Left lung (tissue), 10 donors: ENCODE results near the gene HACL1. TPM values are rescaled to one million over a fixed set of nuclear protein-coding genes. Genes with fewer than 3 reads are reported as not detected.
A peak's percentile ranks its signal among the peaks of the same experiment; 100 is the strongest.
"Not testable (repeated sequence)": the region's sequence is repeated elsewhere in the genome, so short reads cannot be mapped to it uniquely, and the experiment has no call there.

Experiments used
- ATAC-seq: fragments of 200-7000 bp; cut with Tn5 transposase; one replicate; pipeline ENCODE4 v1.9.1; 2020; ENCODE audit warnings: moderate library complexity
- DNase-seq, 4 donors: peaks; one replicate each; pipeline ENCODE4 v3.0.0-alpha.2; 2013 to 2020
- H3K27ac ChIP-seq, 2 donors: fragments of 200-600 bp; sonication (generic) in 1 of 2; one replicate each; pipeline versions ENCODE4 v1.5.0 to v1.8.0; 2020 to 2021
- H3K27me3 ChIP-seq, 2 donors: fragments of 200-600 bp; sonication (generic) in 1 of 2; one replicate each; pipeline versions ENCODE4 v1.5.0 to v1.8.0; 2020 to 2021
- H3K36me3 ChIP-seq, 2 donors: fragments of 200-600 bp; sonication (generic) in 1 of 2; one replicate each; pipeline versions ENCODE4 v1.5.0 to v1.8.0; 2020 to 2021
- H3K4me1 ChIP-seq, 2 donors: fragments of 200-600 bp; one replicate each; pipeline ENCODE4 v1.8.0; 2021
- H3K4me3 ChIP-seq, 2 donors: fragments of 200-600 bp; sonication (generic) in 1 of 2; one replicate each; pipeline versions ENCODE4 v1.5.0 to v1.8.0; 2020 to 2021; ENCODE audit warnings: mild to moderate bottlenecking in 1 of 2
- H3K9me3 ChIP-seq, 2 donors: fragments of 200-600 bp; sonication (generic) in 1 of 2; one replicate each; pipeline versions ENCODE4 v1.5.0 to v1.8.0; 2020 to 2021
- intact Hi-C, 2 donors: fragments of 100-400 bp; cut with DNase I; formaldehyde crosslinking; loops; one replicate each; pipeline versions ENCODE4 v1.11.2 to v1.14.2; 2022
- polyA plus RNA-seq, 6 donors: library from polyadenylated mRNA; unstranded; fragments of 120-200 nt; gene quantifications; one replicate each; pipeline ENCODE4 v1.2.1, GENCODE V29; 2013; ENCODE audit not compliant: insufficient read length in 6 of 6
- total RNA-seq, 2 donors: library from RNA; stranded (reverse); fragmentation: NEBNext Ultra II Directional; extraction: Animal tissue kit (Norgen Biotek cat#: 25700); gene quantifications; one replicate each; pipeline ENCODE4 v1.2.1, GENCODE V29; 2021
- TF ChIP-seq, protein P1 (sequence below), 2 donors: fragments of 200-600 bp; sonication (generic) in 1 of 2; IDR thresholded peaks; one replicate each; pipeline versions ENCODE4 v1.5.0 to v1.8.0; 2021; ENCODE audit warnings: antibody characterized with exemption in 2 of 2
- donor health status: DM: no; HTN: yes; CAD: no.
- donor health status: DM: no; HTN: no; CAD: no.

The HACL1 gene
- total and polyA plus RNA-seq, 8 donors: 15.5 to 24.6 (median 19.0) TPM

DNA sequence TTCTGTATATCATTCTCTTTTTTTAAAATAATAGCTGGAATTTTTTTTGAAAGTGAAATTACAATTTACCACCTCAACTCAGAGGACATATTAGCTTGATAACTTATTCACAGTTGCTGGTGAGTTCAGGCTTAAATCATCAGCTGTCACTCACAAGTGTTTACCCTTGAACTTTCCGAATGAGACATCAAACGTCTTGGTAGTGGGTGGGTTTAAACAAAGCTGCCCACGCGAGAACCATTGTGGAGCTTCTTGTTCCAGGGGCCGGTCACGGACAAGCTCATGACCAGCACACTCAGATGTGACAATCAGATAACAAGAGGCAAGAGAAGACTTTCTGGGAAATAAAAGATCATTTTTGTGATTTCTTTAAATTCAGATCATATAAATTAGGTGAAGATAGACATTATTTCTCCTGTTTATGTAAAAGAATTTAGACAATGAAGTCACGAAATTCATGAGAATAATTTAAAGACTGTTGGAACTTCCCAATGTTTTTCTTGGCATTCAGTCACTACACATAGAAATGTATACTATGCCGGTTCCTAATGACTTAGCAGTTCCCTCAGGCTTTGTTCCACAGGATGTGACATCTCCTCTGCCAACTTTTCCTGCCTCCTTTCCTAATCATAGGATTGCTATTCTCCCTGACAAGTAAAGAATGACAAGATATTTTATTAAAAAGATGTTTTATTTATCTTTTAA is 29.4 kb upstream of the HACL1 start:
- TF ChIP-seq, protein P1, sequence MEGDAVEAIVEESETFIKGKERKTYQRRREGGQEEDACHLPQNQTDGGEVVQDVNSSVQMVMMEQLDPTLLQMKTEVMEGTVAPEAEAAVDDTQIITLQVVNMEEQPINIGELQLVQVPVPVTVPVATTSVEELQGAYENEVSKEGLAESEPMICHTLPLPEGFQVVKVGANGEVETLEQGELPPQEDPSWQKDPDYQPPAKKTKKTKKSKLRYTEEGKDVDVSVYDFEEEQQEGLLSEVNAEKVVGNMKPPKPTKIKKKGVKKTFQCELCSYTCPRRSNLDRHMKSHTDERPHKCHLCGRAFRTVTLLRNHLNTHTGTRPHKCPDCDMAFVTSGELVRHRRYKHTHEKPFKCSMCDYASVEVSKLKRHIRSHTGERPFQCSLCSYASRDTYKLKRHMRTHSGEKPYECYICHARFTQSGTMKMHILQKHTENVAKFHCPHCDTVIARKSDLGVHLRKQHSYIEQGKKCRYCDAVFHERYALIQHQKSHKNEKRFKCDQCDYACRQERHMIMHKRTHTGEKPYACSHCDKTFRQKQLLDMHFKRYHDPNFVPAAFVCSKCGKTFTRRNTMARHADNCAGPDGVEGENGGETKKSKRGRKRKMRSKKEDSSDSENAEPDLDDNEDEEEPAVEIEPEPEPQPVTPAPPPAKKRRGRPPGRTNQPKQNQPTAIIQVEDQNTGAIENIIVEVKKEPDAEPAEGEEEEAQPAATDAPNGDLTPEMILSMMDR (IDR thresholded peaks at IDR 0.05): no peak
- peak overlapping the region; percentile 57 to 72 for H3K27ac ChIP-seq
- H3K9me3 ChIP-seq: no peaks in the 10 kb centered on the region
- no peaks in the 10 kb centered on the region for H3K36me3 ChIP-seq
- intact Hi-C loops: loop anchor here in 1 of 2 donors (5.0 kb wide), 1 partner anchor 167 kb away; the partner anchor contains the start of gene ANKRD28
- no peaks in the 10 kb centered on the region for H3K27me3 ChIP-seq
- DNase-seq: peak in 2 of 4 donors; percentile 40 to 65
- peaks cover 6 to 28% of the 10 kb centered on the region in 2 donors for H3K4me1 ChIP-seq
- peak; percentile 22 for ATAC-seq
- peak overlapping the region in 1 of 2 donors; percentile 25 for H3K4me3 ChIP-seq

DNA sequence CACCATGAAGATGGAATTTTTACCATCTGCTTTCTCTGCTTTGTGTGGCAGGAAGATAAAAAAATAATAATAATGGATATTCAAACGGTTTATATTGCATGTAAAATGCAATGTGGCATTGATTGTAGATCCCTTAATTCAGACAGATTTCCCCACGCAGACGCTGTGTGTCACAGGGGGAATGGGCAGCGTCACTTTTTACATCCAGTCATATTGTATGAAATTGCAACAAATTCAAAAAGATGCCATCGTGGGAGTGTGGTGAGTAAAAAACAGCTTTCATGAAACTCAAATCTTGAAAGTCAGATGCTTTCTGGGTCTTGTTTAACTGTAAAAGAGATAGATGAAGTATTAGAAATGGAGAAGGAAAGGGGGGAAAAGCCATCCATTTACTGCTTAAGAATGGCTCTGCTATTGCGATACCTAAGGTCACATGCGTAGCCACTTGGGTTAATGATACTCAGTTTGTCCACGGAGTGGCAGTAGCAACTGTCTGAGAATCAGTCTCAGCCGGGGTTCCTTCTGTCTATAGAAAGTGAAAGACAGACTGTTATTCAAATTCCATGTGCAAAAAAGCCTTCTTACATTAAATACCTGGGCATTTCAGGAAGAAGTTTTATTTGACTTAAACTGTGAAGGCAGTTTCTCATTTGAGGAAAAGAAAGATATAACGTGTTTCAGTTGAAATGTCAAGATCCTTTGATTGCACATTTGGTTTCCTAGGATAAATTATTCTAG is 28.7 kb upstream of the HACL1 start:
- peak in 3 of 4 donors; percentile 48 to 82 (median 63) for DNase-seq
- no peaks in the 10 kb centered on the region for H3K36me3 ChIP-seq
- no peaks in the 10 kb centered on the region for H3K9me3 ChIP-seq
- H3K27ac ChIP-seq: peak overlapping the region; percentile 57 to 72
- TF ChIP-seq, protein P1 (IDR thresholded peaks at IDR 0.05): peak; percentile 60 to 72
- H3K4me3 ChIP-seq: peak overlapping the region in 1 of 2 donors; percentile 25
- ATAC-seq: peak; percentile 98
- H3K4me1 ChIP-seq: peaks cover 0 to 22% of the 10 kb centered on the region in 2 donors
- intact Hi-C loops: loop anchor here in 1 of 2 donors (5.0 kb wide), 1 partner anchor 167 kb away; the partner anchor contains the start of gene ANKRD28
- H3K27me3 ChIP-seq: no peaks in the 10 kb centered on the region

DNA sequence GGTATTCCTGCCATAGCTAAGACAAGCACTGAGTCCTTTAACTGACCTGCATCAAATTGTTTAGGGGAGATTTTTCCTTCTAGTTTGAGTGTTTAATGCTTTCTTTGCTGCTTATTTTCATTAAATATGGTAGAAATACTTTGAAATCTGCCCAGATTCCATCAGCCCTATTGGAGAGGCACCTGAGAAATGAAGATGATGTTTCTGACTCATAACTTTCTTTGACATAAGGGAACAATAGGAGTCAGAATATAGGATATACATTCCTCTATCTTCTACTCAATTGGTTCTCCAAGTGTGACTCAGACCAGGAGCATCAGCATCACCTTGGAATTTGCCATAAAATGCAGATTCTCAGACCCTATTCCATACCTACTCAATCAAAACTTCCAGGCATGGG is 27.6 kb upstream of the HACL1 start:
- Histone ChIP-seq H3K36me3 (no peaks in the 10 kb centered on the region), H3K27ac (no peak overlapping the region), H3K4me1 (peaks cover 0 to 22% of the 10 kb centered on the region in 2 donors), H3K4me3 (no peak overlapping the region), H3K9me3 (no peaks in the 10 kb centered on the region), H3K27me3 (no peaks in the 10 kb centered on the region)
- TF ChIP-seq, protein P1 (IDR thresholded peaks at IDR 0.05): no peak
- DNase-seq (no peak), ATAC-seq (no peak)
- intact Hi-C loops: no loop called here

DNA sequence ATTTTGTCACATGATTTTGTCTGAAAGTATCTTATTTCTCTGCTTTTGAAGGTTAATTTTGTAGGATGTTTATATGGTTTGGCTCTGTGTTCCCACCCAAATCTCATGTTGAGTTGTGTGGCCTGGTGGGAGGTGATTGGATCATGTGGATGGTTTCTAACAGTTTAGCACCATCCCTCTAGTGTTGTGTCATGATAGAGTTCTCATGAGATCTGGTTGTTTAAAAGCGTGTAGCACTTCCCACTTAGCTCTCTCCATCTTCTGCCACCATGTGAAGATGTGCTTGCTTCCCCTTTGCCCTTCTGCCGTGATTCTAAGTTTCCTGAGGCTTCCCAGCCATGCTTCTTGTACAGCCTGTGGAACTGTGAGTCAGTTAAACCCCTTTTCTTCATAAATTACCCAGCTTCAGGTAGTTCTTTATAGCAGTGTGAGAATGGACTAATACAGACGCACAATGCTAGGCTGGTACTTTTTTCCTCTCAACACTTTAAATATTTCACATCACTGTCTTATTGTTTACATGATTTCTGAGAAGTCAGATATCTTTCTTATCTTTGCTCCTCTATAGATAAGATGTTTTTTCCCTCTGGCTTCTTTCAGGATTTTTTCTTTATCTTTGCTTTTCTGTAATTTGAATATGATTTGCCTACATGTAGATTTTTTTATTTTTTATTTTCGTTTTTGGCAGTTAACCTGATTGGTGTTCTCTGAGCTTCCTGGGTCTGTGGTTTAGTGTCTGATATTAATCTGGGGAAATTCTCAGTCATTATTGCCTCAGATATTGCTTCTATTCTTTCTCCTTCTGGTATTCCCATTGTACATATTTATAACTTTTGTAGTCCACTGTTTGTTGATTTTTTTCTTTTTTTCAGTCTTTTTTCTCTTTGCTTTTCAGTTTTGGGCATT is 22.4 kb upstream of the HACL1 start:
- TF ChIP-seq, protein P1 (IDR thresholded peaks at IDR 0.05): no peak
- intact Hi-C loops: no loop called here
- no peak for ATAC-seq
- no peaks in the 10 kb centered on the region for H3K27me3 ChIP-seq
- peaks cover 0 to 29% of the 10 kb centered on the region in 2 donors for H3K9me3 ChIP-seq
- no peaks in the 10 kb centered on the region for H3K36me3 ChIP-seq
- no peaks in the 10 kb centered on the region for H3K4me1 ChIP-seq
- no peak overlapping the region for H3K27ac ChIP-seq
- H3K4me3 ChIP-seq: no peak overlapping the region
- no peak for DNase-seq

DNA sequence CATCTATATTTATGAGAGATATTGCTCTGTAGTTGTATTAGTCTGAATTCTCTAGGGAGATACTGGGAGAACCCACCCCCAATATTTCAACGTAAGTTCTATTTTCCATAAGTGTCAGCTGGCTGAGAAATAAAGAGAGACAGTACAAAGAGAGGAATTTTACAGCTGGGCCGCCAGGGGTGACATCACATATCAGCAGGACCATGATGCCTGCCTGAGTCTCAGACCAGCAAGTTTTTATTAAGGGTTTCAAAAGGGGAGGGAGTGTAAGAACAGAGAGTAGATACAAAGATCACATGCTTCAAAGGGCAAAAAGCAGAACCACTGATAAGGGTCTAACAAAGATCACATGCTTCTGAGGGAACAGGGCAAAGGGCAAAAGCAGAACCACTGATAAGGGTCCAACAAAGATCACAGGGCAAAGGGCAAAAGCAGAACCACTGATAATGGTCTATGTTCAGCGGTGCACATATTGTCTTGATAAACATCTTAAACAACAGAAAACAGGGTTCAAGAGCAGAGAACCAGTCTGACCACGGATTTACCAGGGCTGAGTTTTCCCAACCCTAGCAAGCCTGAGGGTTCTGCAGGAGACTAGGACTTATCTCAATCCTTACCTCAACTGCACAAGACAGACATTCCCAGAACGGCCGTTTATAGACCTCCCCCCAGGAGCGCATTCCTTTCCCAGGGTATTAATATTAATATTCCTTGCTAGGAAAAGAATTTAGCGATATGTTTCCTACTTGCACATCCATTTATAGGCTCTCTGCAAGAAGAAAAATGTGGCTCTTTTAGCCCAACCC is 18.5 kb upstream of the HACL1 start:
- DNase-seq, intact Hi-C loops, H3K27me3 ChIP-seq, H3K4me1 ChIP-seq, H3K4me3 ChIP-seq, H3K27ac ChIP-seq, ATAC-seq, H3K36me3 ChIP-seq: not testable (repeated sequence)
- H3K9me3 ChIP-seq: peaks cover 0 to 29% of the 10 kb centered on the region in 2 donors
